ENCODE results near the gene FXYD6. TPM values are rescaled to one million over a fixed set of nuclear protein-coding genes. Genes with fewer than 3 reads are reported as not detected.

Gene FXYD6
- total and polyA plus RNA-seq, 4 donors, result 14.5 to 28.7 (median 28.4) TPM

Other genes starting within 250 kb of the FXYD6 start
- gene DSCAML1, start 79.4 kb downstream of the FXYD6 start, total RNA-seq, result 1 to 10 TPM in 1 of 2 donors, under 1 TPM in 1; 0.58 to 2.2 TPM
- gene DSCAML1, start 79.4 kb downstream of the FXYD6 start, polyA plus RNA-seq, result under 1 TPM in 1 of 2 donors, not detected in 1; 0.13 TPM
- gene FXYD2, start 51.9 kb downstream of the FXYD6 start, total RNA-seq, result 1 to 10 TPM; 1.1 to 4.7 TPM
- gene FXYD2, start 51.9 kb downstream of the FXYD6 start, polyA plus RNA-seq, result 1 to 10 TPM in 1 of 2 donors, not detected in 1; 1.5 TPM
- under 1 TPM; 0.45 to 0.54 TPM for gene TMPRSS13, start 52.7 kb upstream of the FXYD6 start, total RNA-seq
- gene TMPRSS13, start 52.7 kb upstream of the FXYD6 start, polyA plus RNA-seq, result 1 to 10 TPM in 1 of 2 donors, not detected in 1; 1.0 TPM
- gene IL10RA, start 109.7 kb upstream of the FXYD6 start, total RNA-seq, result 10 to 100 TPM; 18.3 to 59.2 TPM
- 10 to 100 TPM in 1 of 2 donors, 1 to 10 TPM in 1; 1.7 to 10.9 TPM for gene IL10RA, start 109.7 kb upstream of the FXYD6 start, polyA plus RNA-seq
- under 1 TPM in 1 of 2 donors, not detected in 1; 0.96 TPM for gene TMPRSS4, start 200.4 kb upstream of the FXYD6 start, total RNA-seq
- 1 to 10 TPM in 1 of 2 donors, not detected in 1; 6.5 TPM for gene TMPRSS4, start 200.4 kb upstream of the FXYD6 start, polyA plus RNA-seq
- gene SMIM35, start 210.3 kb upstream of the FXYD6 start, total RNA-seq, result under 1 TPM in 1 of 2 donors, not detected in 1; 0.15 TPM
- gene SMIM35, start 210.3 kb upstream of the FXYD6 start, polyA plus RNA-seq, result not detected

All from aorta (tissue), 4 donors.